ENCODE data around the gene PTCRA. TPM values are rescaled to one million over a fixed set of nuclear protein-coding genes. Genes with fewer than 3 reads are reported as not detected.

The PTCRA gene
- total RNA-seq, 1 experiment from 2014 or later, result not detected

DNA sequence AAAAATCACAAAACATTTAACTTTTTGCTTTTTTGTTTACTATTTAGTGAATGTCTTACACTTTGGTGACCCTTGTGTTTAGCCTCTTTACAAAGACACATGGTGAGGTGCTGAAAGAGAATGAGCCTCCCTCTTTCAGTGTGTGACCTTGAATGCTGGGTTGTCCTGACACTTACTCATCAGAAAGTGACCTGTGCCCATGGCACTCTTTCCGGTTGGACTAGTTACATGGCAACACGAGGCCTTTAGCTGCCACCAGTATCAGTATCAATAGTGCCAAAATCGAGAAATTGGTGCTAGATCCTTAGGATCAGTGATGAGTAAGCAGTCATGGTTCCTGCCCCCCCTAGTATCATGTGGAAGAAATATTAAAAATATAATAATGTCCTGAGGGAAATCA, 38.2 kb upstream of the PTCRA start:
- H3K36me3 ChIP-seq (ENCODE audit: control insufficient read depth in 1 of 2, insufficient read depth in 2 of 2, low read length in 2 of 2), result peaks cover 0 to 13% of the 10 kb centered on the region in 2 experiments; a peak in 3 of 4 replicates
- H3K9ac ChIP-seq (ENCODE audit: low read length), result no peak overlapping the region
- H3K27me3 ChIP-seq (ENCODE audit: insufficient read depth, low read length), result no peaks in the 10 kb centered on the region
- no peak overlapping the region for H3K27ac ChIP-seq (ENCODE audit: low read depth, low read length)
- DNase-seq (ENCODE audit: low read depth, low spot score), result no peak
- H3K79me2 ChIP-seq (ENCODE audit: insufficient read depth, low read length), result peaks cover 30% of the 10 kb centered on the region
- no peak overlapping the region for H3K4me3 ChIP-seq (replicated peaks in 1 of 2; ENCODE audit: low read depth in 1 of 2, low read length in 2 of 2)
- no peaks in the 10 kb centered on the region for H3K9me3 ChIP-seq (ENCODE audit: control insufficient read depth in 1 of 2, insufficient read depth in 1 of 2, low read depth in 1 of 2, low read length in 2 of 2)
- POLR2A ChIA-PET, result interaction anchor here (0.6 kb wide), 1 partner anchor 132 kb away, joined by 3 read pairs; the partner anchor contains the start of gene TBCC
- TF ChIP-seq MAX (IDR thresholded peaks at IDR 0.05) (no peak), CEBPB (IDR thresholded peaks at IDR 0.05; ENCODE audit: low read depth) (no peak), EZH2phosphoT487 (IDR thresholded peaks at IDR 0.05; ENCODE audit: borderline replicate concordance) (no peak), JUND (IDR thresholded peaks at IDR 0.05) (no peak), SP1 (IDR thresholded peaks at IDR 0.05; ENCODE audit: low read depth) (no peak), SRF (IDR thresholded peaks at IDR 0.05; ENCODE audit: low read depth) (no peak), YY1 (IDR thresholded peaks at IDR 0.05; ENCODE audit: extremely low read depth, insufficient replicate concordance, low read depth, low read length) (no peak), CBX3 (IDR thresholded peaks at IDR 0.05; ENCODE audit: low read depth) (no peak), POLR2A (IDR thresholded peaks at IDR 0.05; ENCODE audit: borderline replicate concordance, extremely low read depth, insufficient read depth, insufficient read length) (no peak), ELF1 (IDR thresholded peaks at IDR 0.05; ENCODE audit: borderline replicate concordance, low read depth) (no peak), EGR1 (IDR thresholded peaks at IDR 0.05; ENCODE audit: low read depth) (no peak), ZNF274 (IDR thresholded peaks at IDR 0.05; ENCODE audit: low read depth, low read length) (no peak), EZH2 (IDR thresholded peaks at IDR 0.05) (no peak), POLR2AphosphoS5 (IDR thresholded peaks at IDR 0.05; ENCODE audit: low read depth, low read length) (no peak)
- TF ChIP-seq, protein P1, sequence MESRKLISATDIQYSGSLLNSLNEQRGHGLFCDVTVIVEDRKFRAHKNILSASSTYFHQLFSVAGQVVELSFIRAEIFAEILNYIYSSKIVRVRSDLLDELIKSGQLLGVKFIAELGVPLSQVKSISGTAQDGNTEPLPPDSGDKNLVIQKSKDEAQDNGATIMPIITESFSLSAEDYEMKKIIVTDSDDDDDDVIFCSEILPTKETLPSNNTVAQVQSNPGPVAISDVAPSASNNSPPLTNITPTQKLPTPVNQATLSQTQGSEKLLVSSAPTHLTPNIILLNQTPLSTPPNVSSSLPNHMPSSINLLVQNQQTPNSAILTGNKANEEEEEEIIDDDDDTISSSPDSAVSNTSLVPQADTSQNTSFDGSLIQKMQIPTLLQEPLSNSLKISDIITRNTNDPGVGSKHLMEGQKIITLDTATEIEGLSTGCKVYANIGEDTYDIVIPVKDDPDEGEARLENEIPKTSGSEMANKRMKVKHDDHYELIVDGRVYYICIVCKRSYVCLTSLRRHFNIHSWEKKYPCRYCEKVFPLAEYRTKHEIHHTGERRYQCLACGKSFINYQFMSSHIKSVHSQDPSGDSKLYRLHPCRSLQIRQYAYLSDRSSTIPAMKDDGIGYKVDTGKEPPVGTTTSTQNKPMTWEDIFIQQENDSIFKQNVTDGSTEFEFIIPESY (IDR thresholded peaks at IDR 0.05; ENCODE audit: extremely low read depth, insufficient replicate concordance, low read length), result no peak
- TF ChIP-seq, protein P2, sequence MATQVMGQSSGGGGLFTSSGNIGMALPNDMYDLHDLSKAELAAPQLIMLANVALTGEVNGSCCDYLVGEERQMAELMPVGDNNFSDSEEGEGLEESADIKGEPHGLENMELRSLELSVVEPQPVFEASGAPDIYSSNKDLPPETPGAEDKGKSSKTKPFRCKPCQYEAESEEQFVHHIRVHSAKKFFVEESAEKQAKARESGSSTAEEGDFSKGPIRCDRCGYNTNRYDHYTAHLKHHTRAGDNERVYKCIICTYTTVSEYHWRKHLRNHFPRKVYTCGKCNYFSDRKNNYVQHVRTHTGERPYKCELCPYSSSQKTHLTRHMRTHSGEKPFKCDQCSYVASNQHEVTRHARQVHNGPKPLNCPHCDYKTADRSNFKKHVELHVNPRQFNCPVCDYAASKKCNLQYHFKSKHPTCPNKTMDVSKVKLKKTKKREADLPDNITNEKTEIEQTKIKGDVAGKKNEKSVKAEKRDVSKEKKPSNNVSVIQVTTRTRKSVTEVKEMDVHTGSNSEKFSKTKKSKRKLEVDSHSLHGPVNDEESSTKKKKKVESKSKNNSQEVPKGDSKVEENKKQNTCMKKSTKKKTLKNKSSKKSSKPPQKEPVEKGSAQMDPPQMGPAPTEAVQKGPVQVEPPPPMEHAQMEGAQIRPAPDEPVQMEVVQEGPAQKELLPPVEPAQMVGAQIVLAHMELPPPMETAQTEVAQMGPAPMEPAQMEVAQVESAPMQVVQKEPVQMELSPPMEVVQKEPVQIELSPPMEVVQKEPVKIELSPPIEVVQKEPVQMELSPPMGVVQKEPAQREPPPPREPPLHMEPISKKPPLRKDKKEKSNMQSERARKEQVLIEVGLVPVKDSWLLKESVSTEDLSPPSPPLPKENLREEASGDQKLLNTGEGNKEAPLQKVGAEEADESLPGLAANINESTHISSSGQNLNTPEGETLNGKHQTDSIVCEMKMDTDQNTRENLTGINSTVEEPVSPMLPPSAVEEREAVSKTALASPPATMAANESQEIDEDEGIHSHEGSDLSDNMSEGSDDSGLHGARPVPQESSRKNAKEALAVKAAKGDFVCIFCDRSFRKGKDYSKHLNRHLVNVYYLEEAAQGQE (IDR thresholded peaks at IDR 0.05; ENCODE audit: low read depth), result no peak
- TF ChIP-seq, protein P3, sequence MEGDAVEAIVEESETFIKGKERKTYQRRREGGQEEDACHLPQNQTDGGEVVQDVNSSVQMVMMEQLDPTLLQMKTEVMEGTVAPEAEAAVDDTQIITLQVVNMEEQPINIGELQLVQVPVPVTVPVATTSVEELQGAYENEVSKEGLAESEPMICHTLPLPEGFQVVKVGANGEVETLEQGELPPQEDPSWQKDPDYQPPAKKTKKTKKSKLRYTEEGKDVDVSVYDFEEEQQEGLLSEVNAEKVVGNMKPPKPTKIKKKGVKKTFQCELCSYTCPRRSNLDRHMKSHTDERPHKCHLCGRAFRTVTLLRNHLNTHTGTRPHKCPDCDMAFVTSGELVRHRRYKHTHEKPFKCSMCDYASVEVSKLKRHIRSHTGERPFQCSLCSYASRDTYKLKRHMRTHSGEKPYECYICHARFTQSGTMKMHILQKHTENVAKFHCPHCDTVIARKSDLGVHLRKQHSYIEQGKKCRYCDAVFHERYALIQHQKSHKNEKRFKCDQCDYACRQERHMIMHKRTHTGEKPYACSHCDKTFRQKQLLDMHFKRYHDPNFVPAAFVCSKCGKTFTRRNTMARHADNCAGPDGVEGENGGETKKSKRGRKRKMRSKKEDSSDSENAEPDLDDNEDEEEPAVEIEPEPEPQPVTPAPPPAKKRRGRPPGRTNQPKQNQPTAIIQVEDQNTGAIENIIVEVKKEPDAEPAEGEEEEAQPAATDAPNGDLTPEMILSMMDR (IDR thresholded peaks at IDR 0.05 in 2 of 3, conservative IDR thresholded peaks at IDR 0.05 in 1 of 3; ENCODE audit: borderline replicate concordance in 1 of 3, insufficient read depth in 1 of 3, low read depth in 2 of 3, low read length in 2 of 3), result no peak
- H4K20me1 ChIP-seq (ENCODE audit: insufficient read depth), result no peaks in the 10 kb centered on the region
- no peak overlapping the region for H2AFZ ChIP-seq (ENCODE audit: low read depth, low read length, poor library complexity, severe bottlenecking)
- no peak overlapping the region for H3K4me2 ChIP-seq (ENCODE audit: low read length)
- H3K9me2 ChIP-seq (ENCODE audit: insufficient read depth), result no peaks in the 10 kb centered on the region
- peaks cover 0 to 18% of the 10 kb centered on the region in 2 experiments; a peak in 2 of 4 replicates for H3K4me1 ChIP-seq (ENCODE audit: control insufficient read depth in 1 of 2, insufficient read depth in 2 of 2, low read length in 2 of 2)
- intact Hi-C loops (cut with micrococcal nuclease), result loop anchor here (1.0 to 10.0 kb wide), 5 partner anchors 131 to 653 kb away; partner anchors contain the start of gene TBCC
- RAD21 ChIA-PET (ENCODE audit: low non-redundant PET in 1 of 2, low total read pairs in 2 of 2, uncharacterized antibody in 2 of 2, unreplicated experiment in 2 of 2), result interaction anchor here (0.6 to 0.7 kb wide), 2 partner anchors 132 to 170 kb away, joined by 3 read pairs; partner anchors contain the start of gene TBCC (in 1 of the 2)
- no peak for ATAC-seq
- CTCF ChIA-PET, result interaction anchor here (1.4 to 2.2 kb wide), 3 partner anchors 185 to 216 kb away, joined by 3 to 19 read pairs (median 5); no protein-coding TSS in a partner anchor
- no TSS peak for BruUV-seq (replicated peaks)
